Large intestine (tissue), 3 donors: Measurements from ENCODE around the gene BCAS1. TPM values are rescaled to one million over a fixed set of nuclear protein-coding genes. Genes with fewer than 3 reads are reported as not detected.

Experiments
- DNase-seq, 2 donors: peaks; one replicate each; pipeline versions ENCODE4 v3.0.0 to v3.0.0-alpha.2; 2013
- H3K27ac ChIP-seq: one replicate; pipeline ENCODE4 v1.5.1; 2013; ENCODE audit warnings: low read length
- H3K27me3 ChIP-seq: 2 replicates; pipeline ENCODE4 v1.6.1; 2013; ENCODE audit warnings: low read length; ENCODE audit not compliant: control insufficient read depth, insufficient read depth
- H3K36me3 ChIP-seq: 2 replicates; pipeline ENCODE4 v1.6.1; 2013; ENCODE audit warnings: low read length; ENCODE audit not compliant: control insufficient read depth, insufficient read depth
- H3K4me1 ChIP-seq: one replicate; pipeline ENCODE4 v1.6.1; 2013; ENCODE audit warnings: low read length; ENCODE audit not compliant: control insufficient read depth, insufficient read depth
- H3K4me3 ChIP-seq: one replicate; pipeline ENCODE4 v1.5.1; 2013; ENCODE audit warnings: low read length
- H3K9me3 ChIP-seq: one replicate; pipeline ENCODE4 v1.6.1; 2013; ENCODE audit warnings: mild to moderate bottlenecking, low read depth, low read length, moderate library complexity; ENCODE audit not compliant: control insufficient read depth
- WGBS: methylation state at CpG from one replicate; pipeline ENCODE4 v1.1.5; 2013; ENCODE audit warnings: low lambda C conversion rate; ENCODE audit not compliant: insufficient coverage; 5-methylcytosine and 5-hydroxymethylcytosine counted together
- polyA plus RNA-seq: library from polyadenylated mRNA; unstranded; fragments of 120-200 nt; gene quantifications from one replicate; pipeline ENCODE4 v1.2.1, GENCODE V29; 2013

Gene BCAS1
- polyA plus RNA-seq, 1 donor: 29.2 TPM

- no peaks in the 10 kb centered on the region for H3K4me1 ChIP-seq
- no peaks in the 10 kb centered on the region for H3K36me3 ChIP-seq
- WGBS: no CpG with 5 or more reads among the region's 2 CpGs
- no peak overlapping the region for H3K27ac ChIP-seq
- no peak for DNase-seq
- no peaks in the 10 kb centered on the region for H3K27me3 ChIP-seq
- H3K9me3 ChIP-seq: no peaks in the 10 kb centered on the region
- no peak overlapping the region for H3K4me3 ChIP-seq
Observed at GRCh38 chr20:53989401-53989800, 81.0 kb downstream of the BCAS1 start.

GRCh38 chr20:53986037-53986650 is 84.2 kb downstream of the BCAS1 start:
- no peaks in the 10 kb centered on the region for H3K9me3 ChIP-seq
- no peaks in the 10 kb centered on the region for H3K4me1 ChIP-seq
- no peaks in the 10 kb centered on the region for H3K36me3 ChIP-seq
- no peaks in the 10 kb centered on the region for H3K27me3 ChIP-seq
- H3K4me3 ChIP-seq: no peak overlapping the region
- DNase-seq: no peak
- 93% methylated on average over 3 of the region's 4 CpGs for WGBS
- no peak overlapping the region for H3K27ac ChIP-seq

- no peaks in the 10 kb centered on the region for H3K36me3 ChIP-seq
- H3K9me3 ChIP-seq: no peaks in the 10 kb centered on the region
- H3K4me3 ChIP-seq: no peak overlapping the region
- H3K27ac ChIP-seq: no peak overlapping the region
- WGBS: 100% methylated on average over 1 of the region's 8 CpGs
- no peaks in the 10 kb centered on the region for H3K27me3 ChIP-seq
- no peaks in the 10 kb centered on the region for H3K4me1 ChIP-seq
- no peak for DNase-seq
Observed at GRCh38 chr20:53985150-53985518, 85.3 kb downstream of the BCAS1 start.

- H3K36me3 ChIP-seq: no peaks in the 10 kb centered on the region
- no peak overlapping the region for H3K4me3 ChIP-seq
- WGBS: 73% methylated on average over 2 of the region's 6 CpGs
- no peaks in the 10 kb centered on the region for H3K4me1 ChIP-seq
- H3K27ac ChIP-seq: no peak overlapping the region
- no peaks in the 10 kb centered on the region for H3K27me3 ChIP-seq
- H3K9me3 ChIP-seq: no peaks in the 10 kb centered on the region
- DNase-seq: no peak
Observed at GRCh38 chr20:53984356-53985149, 85.8 kb downstream of the BCAS1 start.

GRCh38 chr20:53983401-53983800 is 87.0 kb downstream of the BCAS1 start:
- DNase-seq: no peak
- no peak overlapping the region for H3K27ac ChIP-seq
- H3K36me3 ChIP-seq: no peaks in the 10 kb centered on the region
- no CpG with 5 or more reads among the region's 3 CpGs for WGBS
- no peaks in the 10 kb centered on the region for H3K4me1 ChIP-seq
- H3K9me3 ChIP-seq: no peaks in the 10 kb centered on the region
- no peak overlapping the region for H3K4me3 ChIP-seq
- no peaks in the 10 kb centered on the region for H3K27me3 ChIP-seq

GRCh38 chr20:53982624-53983023 is 87.8 kb downstream of the BCAS1 start:
- Histone ChIP-seq H3K27ac (no peak overlapping the region), H3K27me3 (no peaks in the 10 kb centered on the region), H3K4me3 (no peak overlapping the region), H3K4me1 (no peaks in the 10 kb centered on the region), H3K36me3 (no peaks in the 10 kb centered on the region), H3K9me3 (no peaks in the 10 kb centered on the region)
- no CpG with 5 or more reads among the region's 2 CpGs for WGBS
- no peak for DNase-seq

- no peaks in the 10 kb centered on the region for H3K4me1 ChIP-seq
- H3K36me3 ChIP-seq: no peaks in the 10 kb centered on the region
- DNase-seq: no peak
- H3K27me3 ChIP-seq: no peaks in the 10 kb centered on the region
- H3K4me3 ChIP-seq: no peak overlapping the region
- whole genome bisulfite sequencing: 76% methylated on average over 3 of the region's 4 CpGs
- no peak overlapping the region for H3K27ac ChIP-seq
- H3K9me3 ChIP-seq: no peaks in the 10 kb centered on the region
Observed at GRCh38 chr20:53981752-53982437, 88.5 kb downstream of the BCAS1 start.

- Histone ChIP-seq H3K4me1 (no peaks in the 10 kb centered on the region), H3K27ac (no peak overlapping the region), H3K4me3 (no peak overlapping the region), H3K9me3 (no peaks in the 10 kb centered on the region), H3K36me3 (no peaks in the 10 kb centered on the region), H3K27me3 (no peaks in the 10 kb centered on the region)
- WGBS: 94% methylated on average over 5 of the region's 5 CpGs
- no peak for DNase-seq
Observed at GRCh38 chr20:53981130-53981529, 89.3 kb downstream of the BCAS1 start.

GRCh38 chr20:53980031-53980465 is 90.3 kb downstream of the BCAS1 start:
- Histone ChIP-seq H3K4me3 (no peak overlapping the region), H3K4me1 (no peaks in the 10 kb centered on the region), H3K9me3 (no peaks in the 10 kb centered on the region), H3K27me3 (no peaks in the 10 kb centered on the region), H3K36me3 (no peaks in the 10 kb centered on the region), H3K27ac (no peak overlapping the region)
- no peak for DNase-seq
- WGBS: 86% methylated on average over 1 of the region's 4 CpGs

- H3K9me3 ChIP-seq: no peaks in the 10 kb centered on the region
- DNase-seq: no peak
- H3K4me1 ChIP-seq: no peaks in the 10 kb centered on the region
- H3K27ac ChIP-seq: no peak overlapping the region
- H3K36me3 ChIP-seq: no peaks in the 10 kb centered on the region
- no peaks in the 10 kb centered on the region for H3K27me3 ChIP-seq
- H3K4me3 ChIP-seq: no peak overlapping the region
Observed at GRCh38 chr20:53978497-53978896, 91.9 kb downstream of the BCAS1 start.
